SH-SY5Y (cell line): ENCODE measurements around the gene USP15.

ENCODE experiments used
- GATA2 ChIP-seq: IDR thresholded peaks from 2 replicates; pipeline ENCODE4 v1.6.1; 2011; ENCODE audit warnings: mild to moderate bottlenecking, low read depth, low read length
- GATA3 ChIP-seq: IDR thresholded peaks from 2 replicates; pipeline ENCODE4 v1.6.1; 2011; ENCODE audit warnings: low read depth, mild to moderate bottlenecking, low read length, moderate library complexity

- TF ChIP-seq GATA2 (no peak), GATA3 (no peak)
Measured at GRCh38 chr12:62299617-62300016, 39.4 kb downstream of the USP15 start.
